IMR-90 (cell line): Measurements from ENCODE around the gene PTPRN2.

Experiments used
- CTCF ChIP-seq: conservative IDR thresholded peaks from 2 replicates; pipeline ENCODE4 v1.5.1; 2012; ENCODE audit warnings: mild to moderate bottlenecking, low read depth, low read length, improper control_type of control experiment
- NFE2L2 ChIP-seq: fragments of 150-350 bp; IDR thresholded peaks from 2 replicates; pipeline ENCODE4 v1.6.1; 2016; ENCODE audit warnings: low read depth, mild to moderate bottlenecking, low read length
- POLR2A ChIP-seq: IDR thresholded peaks from 2 replicates; pipeline ENCODE4 v1.6.1; 2012; ENCODE audit warnings: mild to moderate bottlenecking, low read depth, low read length

- TF ChIP-seq NFE2L2 (no peak), POLR2A (no peak), CTCF (no peak)
These were observed 320.5 kb downstream of the PTPRN2 start for GRCh38 chr7:158266817-158267741.
